Measurements from ENCODE around the gene GRAMD2B. TPM values are rescaled to one million over a fixed set of nuclear protein-coding genes. Genes with fewer than 3 reads are reported as not detected.

The GRAMD2B gene
- total RNA-seq, 2 donors from 2014 or later = 59.3 to 79.5 TPM

GRCh38 chr5:126499278-126499677 is 76.1 kb downstream of the GRAMD2B start:
- Histone ChIP-seq H3K4me1 (ENCODE audit: control insufficient read depth in 1 of 2, low read depth in 2 of 2) (peaks cover 11 to 24% of the 10 kb centered on the region in 2 donors), H3K4me3 (no peak overlapping the region), H3K27me3 (replicated peaks; ENCODE audit: insufficient read depth) (no peaks in the 10 kb centered on the region), H3K27ac (peak overlapping the region in 1 of 2 donors; percentile 29), H3K36me3 (no peaks in the 10 kb centered on the region), H3K9me3 (no peaks in the 10 kb centered on the region)
- TF ChIP-seq CTCF (IDR thresholded peaks at IDR 0.05) = no peak
- no peak for ATAC-seq (ENCODE audit: insufficient number of reproducible peaks, low FRiP score, low read depth)
- no peak for DNase-seq (ENCODE audit: low spot score)

GRCh38 chr5:126499853-126500342 is 76.7 kb downstream of the GRAMD2B start:
- Histone ChIP-seq H3K4me3 (no peak overlapping the region), H3K36me3 (no peaks in the 10 kb centered on the region), H3K27ac (peak overlapping the region in 1 of 2 donors; percentile 29), H3K27me3 (replicated peaks; ENCODE audit: insufficient read depth) (no peaks in the 10 kb centered on the region), H3K9me3 (no peaks in the 10 kb centered on the region), H3K4me1 (ENCODE audit: control insufficient read depth in 1 of 2, low read depth in 2 of 2) (peaks cover 11 to 26% of the 10 kb centered on the region in 2 donors)
- no peak for ATAC-seq (ENCODE audit: insufficient number of reproducible peaks, low FRiP score, low read depth)
- DNase-seq (ENCODE audit: low spot score) = no peak
- TF ChIP-seq CTCF (IDR thresholded peaks at IDR 0.05) = no peak

GRCh38 chr5:126501448-126501847 is 78.2 kb downstream of the GRAMD2B start:
- no peak overlapping the region for H3K27ac ChIP-seq
- TF ChIP-seq CTCF (IDR thresholded peaks at IDR 0.05) = no peak
- ATAC-seq (ENCODE audit: insufficient number of reproducible peaks, low FRiP score, low read depth) (no peak), DNase-seq (ENCODE audit: low spot score) (no peak)
- H3K4me1 ChIP-seq (ENCODE audit: control insufficient read depth in 1 of 2, low read depth in 2 of 2) = peaks cover 11 to 26% of the 10 kb centered on the region in 2 donors
- no peaks in the 10 kb centered on the region for H3K27me3 ChIP-seq (replicated peaks; ENCODE audit: insufficient read depth)
- no peaks in the 10 kb centered on the region for H3K9me3 ChIP-seq
- no peak overlapping the region for H3K4me3 ChIP-seq
- H3K36me3 ChIP-seq = no peaks in the 10 kb centered on the region

DNA sequence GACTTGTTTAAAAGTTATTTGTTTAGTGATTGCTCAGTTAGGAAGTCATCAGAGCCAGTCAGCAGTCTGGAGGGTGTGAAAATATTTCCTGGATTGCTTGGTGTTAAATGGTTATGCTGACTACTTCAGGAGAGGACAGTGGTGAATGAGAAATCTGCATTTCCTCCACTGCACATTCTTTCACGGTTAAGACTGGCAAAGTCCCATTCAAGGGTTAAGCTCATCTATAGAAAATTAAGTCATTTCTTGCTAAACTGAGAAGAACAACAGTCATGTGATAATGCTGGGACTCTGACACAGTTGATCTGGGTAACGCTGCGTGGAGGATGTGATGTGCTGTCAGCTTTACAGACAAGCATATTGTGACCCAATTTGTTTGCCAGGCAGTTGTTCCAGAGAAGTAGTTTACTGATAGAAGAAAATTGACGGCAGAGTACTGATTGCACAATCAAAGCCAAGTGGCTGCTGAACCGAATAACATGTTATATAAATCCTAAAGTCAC is 80.4 kb downstream of the GRAMD2B start:
- DNase-seq (ENCODE audit: low spot score) = no peak
- H3K27me3 ChIP-seq (replicated peaks; ENCODE audit: insufficient read depth) = no peaks in the 10 kb centered on the region
- no peaks in the 10 kb centered on the region for H3K9me3 ChIP-seq
- no peak for ATAC-seq (ENCODE audit: insufficient number of reproducible peaks, low FRiP score, low read depth)
- H3K4me3 ChIP-seq = peak overlapping the region; percentile 29
- TF ChIP-seq CTCF (IDR thresholded peaks at IDR 0.05) = no peak
- peak overlapping the region in 1 of 2 donors; percentile 1 for H3K27ac ChIP-seq
- H3K4me1 ChIP-seq (ENCODE audit: control insufficient read depth in 1 of 2, low read depth in 2 of 2) = peaks cover 11 to 35% of the 10 kb centered on the region in 2 donors
- no peaks in the 10 kb centered on the region for H3K36me3 ChIP-seq

DNA sequence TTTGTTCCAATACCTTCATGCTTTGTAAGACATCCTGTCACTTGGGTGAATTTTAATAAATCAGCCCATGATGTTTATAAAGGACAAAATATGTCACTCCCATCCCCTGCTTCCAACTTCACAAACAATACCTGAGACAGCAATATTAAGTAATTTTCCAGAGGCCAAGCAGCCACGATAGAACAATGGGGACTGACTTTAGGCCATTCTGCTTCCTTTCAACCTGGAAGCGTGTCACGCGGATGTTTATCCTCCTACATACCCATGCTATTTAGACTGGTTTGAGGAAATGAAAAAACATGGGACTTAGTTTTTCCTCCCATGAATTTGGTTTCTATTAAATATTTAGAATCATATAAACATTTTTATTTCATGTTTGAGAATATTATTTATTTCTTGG is 82.9 kb downstream of the GRAMD2B start:
- ATAC-seq (ENCODE audit: insufficient number of reproducible peaks, low FRiP score, low read depth) = no peak
- peaks cover 12 to 33% of the 10 kb centered on the region in 2 donors for H3K4me1 ChIP-seq (ENCODE audit: control insufficient read depth in 1 of 2, low read depth in 2 of 2)

More for the DNA sequence above, 82.9 kb downstream of the GRAMD2B start:
- H3K4me3 ChIP-seq = no peak overlapping the region
- H3K9me3 ChIP-seq = no peaks in the 10 kb centered on the region
- DNase-seq (ENCODE audit: low spot score) = no peak
- no peak overlapping the region for H3K27ac ChIP-seq
- no peak for TF ChIP-seq CTCF (IDR thresholded peaks at IDR 0.05)
- H3K36me3 ChIP-seq = no peaks in the 10 kb centered on the region
- H3K27me3 ChIP-seq (replicated peaks; ENCODE audit: insufficient read depth) = no peaks in the 10 kb centered on the region
